DND-41 (cell line): ENCODE measurements around the gene ST6GALNAC2.
A peak's percentile ranks its signal among the peaks of the same experiment; 100 is the strongest.
"Not testable (repeated sequence)": the region's sequence is repeated elsewhere in the genome, so short reads cannot be mapped to it uniquely, and the experiment has no call there.

Experiments used
- ATAC-seq: fragments of 200-7000 bp; cut with Tn5 transposase; 3 replicates; pipeline ENCODE4 v1.9.1; 2021; ENCODE audit warnings: low read depth; ENCODE audit not compliant: insufficient read depth
- DNase-seq: peaks from one replicate; pipeline ENCODE4 v3.0.0-alpha.2; 2020
- H2AFZ ChIP-seq: 2 replicates; pipeline ENCODE4 v1.6.0; 2012; ENCODE audit warnings: low read depth, low read length
- H3K27ac ChIP-seq: 2 replicates; pipeline ENCODE4 v1.5.1; 2012; ENCODE audit warnings: low read length, inconsistent platforms
- H3K27me3 ChIP-seq: fragments of 200-600 bp; sonication (generic); 2 replicates; pipeline ENCODE4 v1.6.0; 2012; ENCODE audit warnings: low read length, mild to moderate bottlenecking, inconsistent platforms; ENCODE audit not compliant: insufficient read depth, poor library complexity
- H3K36me3 ChIP-seq: 2 replicates; pipeline ENCODE4 v1.5.1; 2012; ENCODE audit warnings: low read length, inconsistent platforms; ENCODE audit not compliant: insufficient read depth
- H3K4me1 ChIP-seq: 2 replicates; pipeline ENCODE4 v1.5.1; 2012; ENCODE audit warnings: mild to moderate bottlenecking, low read length; ENCODE audit not compliant: insufficient read depth
- H3K4me2 ChIP-seq: 2 replicates; pipeline ENCODE4 v1.6.0; 2012; ENCODE audit warnings: mild to moderate bottlenecking, moderate library complexity, low read length, inconsistent platforms; ENCODE audit not compliant: insufficient read depth
- H3K4me3 ChIP-seq, 2 experiments: fragments of 200-600 bp in 1 of 2; shearing (Covaris generic) in 1 of 2; 2 replicates each; pipeline ENCODE4 v1.5.1; 2012 to 2016; ENCODE audit warnings: inconsistent platforms in 2 of 2, low read length in 2 of 2, mild to moderate bottlenecking in 2 of 2, low read depth in 1 of 2, moderate library complexity in 1 of 2
- H3K79me2 ChIP-seq: 2 replicates; pipeline ENCODE4 v1.6.0; 2012; ENCODE audit warnings: low read length, inconsistent platforms; ENCODE audit not compliant: insufficient read depth
- H3K9ac ChIP-seq: 2 replicates; pipeline ENCODE4 v1.6.0; 2012; ENCODE audit warnings: low read depth, mild to moderate bottlenecking, inconsistent platforms, low read length, moderate library complexity
- H3K9me3 ChIP-seq: 2 replicates; pipeline ENCODE4 v1.5.1; 2012; ENCODE audit warnings: low read length, moderate library complexity, mild to moderate bottlenecking, inconsistent platforms; ENCODE audit not compliant: insufficient read depth, severe bottlenecking
- H4K20me1 ChIP-seq: 2 replicates; pipeline ENCODE4 v1.6.0; 2012; ENCODE audit warnings: low read length; ENCODE audit not compliant: insufficient read depth
- CTCF ChIP-seq: IDR thresholded peaks from 2 replicates; pipeline ENCODE4 v1.5.1; 2012; ENCODE audit warnings: borderline replicate concordance, low read length, moderate library complexity, mild to moderate bottlenecking; ENCODE audit not compliant: poor library complexity, severe bottlenecking; ENCODE audit errors: extremely low read depth
- EZH2 ChIP-seq: IDR thresholded peaks from 3 replicates; pipeline ENCODE4 v1.6.1; 2012; ENCODE audit warnings: borderline replicate concordance, low read depth, mild to moderate bottlenecking, moderate library complexity, low read length, inconsistent platforms; ENCODE audit not compliant: severe bottlenecking

Gene ST6GALNAC2

DNA sequence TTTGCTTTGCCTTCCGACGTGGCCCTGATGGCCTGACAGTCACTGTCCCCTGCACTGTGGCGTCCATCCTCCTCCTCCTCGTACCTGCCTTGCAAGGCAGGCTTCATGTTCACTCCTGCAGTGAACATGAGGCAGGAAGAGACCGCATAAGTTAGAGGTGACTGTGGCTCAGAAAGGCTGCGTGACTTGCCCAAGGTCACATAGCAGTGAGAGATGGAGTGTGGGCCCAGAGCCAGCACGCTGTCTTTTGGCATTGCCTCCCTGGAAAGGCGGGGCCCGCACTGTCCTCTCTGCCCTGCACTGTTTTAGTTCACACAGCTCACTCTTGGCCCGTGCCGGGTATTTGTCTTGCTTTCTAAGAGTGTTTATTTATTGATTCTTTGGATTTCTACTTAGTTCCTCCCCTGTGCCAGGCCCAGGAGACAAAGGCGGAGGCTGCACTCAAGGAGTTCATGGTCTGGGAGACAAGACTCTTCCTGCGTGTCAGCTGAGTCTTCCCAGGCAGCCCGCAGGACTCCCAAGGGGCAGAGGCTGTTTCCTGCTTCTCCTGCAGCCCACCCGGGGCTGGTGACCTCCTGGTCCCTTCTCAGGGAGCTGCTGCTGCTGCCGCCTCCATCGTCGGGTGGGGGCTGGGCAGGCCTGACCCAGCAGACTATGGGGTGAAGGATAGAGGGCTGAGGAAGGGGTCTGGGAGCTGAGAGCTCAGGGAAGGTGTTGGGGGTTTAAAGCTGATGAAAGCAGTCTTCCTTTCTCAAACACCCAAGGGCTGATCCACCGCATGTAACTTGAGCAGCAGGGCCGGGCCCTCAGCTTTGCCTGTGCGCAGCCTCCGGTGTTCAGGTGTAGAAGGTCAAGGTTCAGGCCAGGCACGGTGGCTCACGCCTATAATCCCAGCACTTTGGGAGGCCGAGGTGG, 60.8 kb downstream of the ST6GALNAC2 start:
- Histone ChIP-seq H3K27ac (no peak overlapping the region), H3K27me3 (no peaks in the 10 kb centered on the region), H4K20me1 (no peaks in the 10 kb centered on the region), H3K4me3 (no peak overlapping the region), H3K4me1 (peaks cover 8% of the 10 kb centered on the region), H3K36me3 (no peaks in the 10 kb centered on the region), H3K9me3 (no peaks in the 10 kb centered on the region), H3K4me2 (no peak overlapping the region), H3K79me2 (no peaks in the 10 kb centered on the region), H3K9ac (no peak overlapping the region), H2AFZ (no peak overlapping the region)
- no peak for ATAC-seq
- TF ChIP-seq CTCF (no peak), EZH2 (no peak)
- DNase-seq: no peak

GRCh38 chr17:76523084-76524037, 62.3 kb downstream of the ST6GALNAC2 start:
- Histone ChIP-seq H3K9ac (no peak overlapping the region), H3K4me2 (peak overlapping the region; percentile 54; the same call in 1 of the 2 replicates), H3K27ac (no peak overlapping the region), H3K79me2 (no peaks in the 10 kb centered on the region), H4K20me1 (no peaks in the 10 kb centered on the region), H3K4me3 (no peak overlapping the region; a peak in 1 of 4 replicates), H3K36me3 (no peaks in the 10 kb centered on the region), H3K27me3 (no peaks in the 10 kb centered on the region), H3K9me3 (no peaks in the 10 kb centered on the region), H2AFZ (peak overlapping the region; percentile 40; the same call in 1 of the 2 replicates), H3K4me1 (peaks cover 8% of the 10 kb centered on the region)
- TF ChIP-seq EZH2 (no peak), CTCF (peak; percentile 94)
- DNase-seq (peak; percentile 78), ATAC-seq (peak; percentile 96)

DNA sequence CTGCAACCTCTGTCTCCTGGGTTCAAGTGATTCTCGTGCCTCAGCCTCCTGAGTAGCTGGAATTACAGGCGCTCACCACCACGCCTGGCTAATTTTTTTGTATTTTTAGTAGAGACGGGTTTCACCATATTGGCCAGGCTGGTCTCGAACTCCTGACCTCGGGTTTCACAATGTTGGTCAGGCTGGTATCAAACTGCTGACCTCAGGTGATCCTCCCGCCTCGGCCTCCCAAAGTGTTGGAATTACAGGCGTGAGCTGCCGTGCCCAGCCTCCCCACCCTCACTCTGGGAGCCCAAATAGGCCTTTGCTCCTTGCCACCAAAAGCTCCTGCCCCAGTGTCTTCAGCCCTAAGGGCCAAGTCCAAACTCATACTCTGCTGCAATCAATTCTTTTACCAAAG, 64.0 kb downstream of the ST6GALNAC2 start:
- not testable (repeated sequence) for ATAC-seq, H3K27me3 ChIP-seq, H4K20me1 ChIP-seq, DNase-seq, H3K79me2 ChIP-seq, H3K9ac ChIP-seq, H2AFZ ChIP-seq, H3K4me1 ChIP-seq, H3K4me2 ChIP-seq, H3K36me3 ChIP-seq, H3K27ac ChIP-seq, H3K9me3 ChIP-seq, H3K4me3 ChIP-seq

DNA sequence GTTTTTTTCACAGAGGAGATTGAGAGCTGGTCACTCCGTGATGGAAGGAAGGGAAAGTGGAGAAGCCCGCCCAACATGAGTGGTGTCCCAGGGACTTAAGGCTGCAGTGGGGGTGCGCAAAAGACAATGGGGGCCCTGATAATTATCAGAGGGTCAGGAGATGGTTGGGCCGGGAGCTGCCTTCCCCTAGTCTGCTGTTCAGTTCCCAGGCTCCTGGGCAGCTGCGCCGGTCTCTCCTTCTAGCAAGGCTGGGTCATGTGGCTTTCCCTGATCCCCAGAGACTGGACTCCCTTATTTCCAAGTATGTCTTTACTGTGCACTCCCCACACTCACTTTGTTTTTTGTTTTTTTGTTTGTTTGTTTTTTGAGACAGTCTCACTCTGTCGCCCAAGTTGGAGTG, 64.4 kb downstream of the ST6GALNAC2 start:
- H4K20me1 ChIP-seq: no peaks in the 10 kb centered on the region
- H3K79me2 ChIP-seq: no peaks in the 10 kb centered on the region
- H3K4me3 ChIP-seq: no peak overlapping the region
- TF ChIP-seq EZH2 (no peak), CTCF (no peak)
- ATAC-seq (no peak), DNase-seq (no peak)
- H3K36me3 ChIP-seq: no peaks in the 10 kb centered on the region
- H3K9me3 ChIP-seq: no peaks in the 10 kb centered on the region
- H3K4me1 ChIP-seq: peaks cover 8% of the 10 kb centered on the region
- H2AFZ ChIP-seq: no peak overlapping the region
- no peaks in the 10 kb centered on the region for H3K27me3 ChIP-seq
- no peak overlapping the region for H3K4me2 ChIP-seq
- no peak overlapping the region for H3K27ac ChIP-seq
- no peak overlapping the region for H3K9ac ChIP-seq
